ENCODE data around the gene TIAM1.

- TF ChIP-seq POLR2A (IDR thresholded peaks at IDR 0.05) (no peak), CTCF (IDR thresholded peaks at IDR 0.05) (no peak)
These were observed 30.3 kb upstream of the TIAM1 start for GRCh38 chr21:31374395-31374794.

All from adrenal gland (tissue), 5 donors.